HUDEP-2 (cell line): ENCODE data around the gene TUBB3.
"Not testable (repeated sequence)": the region's sequence is repeated elsewhere in the genome, so short reads cannot be mapped to it uniquely, and the experiment has no call there.

ENCODE experiments used
- DNase-seq, 76 experiments: peaks; one replicate each; lab custom pipeline; 2025; ENCODE audit not compliant: unreplicated experiment in 76 of 76; lab: John Stamatoyannopoulos, UW

TUBB3 gene

GRCh38 chr16:89900885-89901284, 22.3 kb upstream of the TUBB3 start:
- DNase-seq: no peak

GRCh38 chr16:89902980-89903379, 20.2 kb upstream of the TUBB3 start:
- no peak for DNase-seq

- no peak for DNase-seq
Observed at GRCh38 chr16:89903908-89904515, 19.1 kb upstream of the TUBB3 start.

- DNase-seq: no peak
Observed at GRCh38 chr16:89904606-89905510, 18.3 kb upstream of the TUBB3 start.

GRCh38 chr16:89905511-89906139, 17.5 kb upstream of the TUBB3 start:
- no peak for DNase-seq

- no peak for DNase-seq
Observed at GRCh38 chr16:89906140-89907025, 16.8 kb upstream of the TUBB3 start.

GRCh38 chr16:89907055-89907814, 15.9 kb upstream of the TUBB3 start:
- no peak for DNase-seq

- DNase-seq: no peak
Observed at GRCh38 chr16:89908236-89908635, 14.9 kb upstream of the TUBB3 start.

- peak in 55 of 76 experiments; percentile 10 to 71 (median 51) for DNase-seq
Observed at GRCh38 chr16:89909777-89910716, 13.1 kb upstream of the TUBB3 start.

- no peak for DNase-seq
Observed at GRCh38 chr16:89910717-89911354, 12.3 kb upstream of the TUBB3 start.

- DNase-seq: no peak
Observed at GRCh38 chr16:89911375-89911774, 11.8 kb upstream of the TUBB3 start.

- DNase-seq: no peak
Observed at GRCh38 chr16:89912143-89912542, 11.0 kb upstream of the TUBB3 start.

- no peak for DNase-seq
Observed at GRCh38 chr16:89912627-89913026, 10.5 kb upstream of the TUBB3 start.

- DNase-seq: no peak
Observed at GRCh38 chr16:89913408-89914387, 9.4 kb upstream of the TUBB3 start.

GRCh38 chr16:89914642-89915285, 8.4 kb upstream of the TUBB3 start:
- not testable (repeated sequence) for DNase-seq

GRCh38 chr16:89915303-89916232, 7.6 kb upstream of the TUBB3 start:
- peak in 1 of 76 experiments; percentile 3 for DNase-seq
